GM18868 (cell line): ENCODE measurements around the gene PDE1C.
"Not testable (repeated sequence)": the region's sequence is repeated elsewhere in the genome, so short reads cannot be mapped to it uniquely, and the experiment has no call there.

Source experiments
- ATAC-seq: cut with Tn5 transposase; IDR thresholded peaks from one replicate; pipeline ENCODE4 v1.9.1; 2021; ENCODE audit warnings: mild to moderate bottlenecking, moderate library complexity; ENCODE audit not compliant: unreplicated experiment

Gene PDE1C

DNA sequence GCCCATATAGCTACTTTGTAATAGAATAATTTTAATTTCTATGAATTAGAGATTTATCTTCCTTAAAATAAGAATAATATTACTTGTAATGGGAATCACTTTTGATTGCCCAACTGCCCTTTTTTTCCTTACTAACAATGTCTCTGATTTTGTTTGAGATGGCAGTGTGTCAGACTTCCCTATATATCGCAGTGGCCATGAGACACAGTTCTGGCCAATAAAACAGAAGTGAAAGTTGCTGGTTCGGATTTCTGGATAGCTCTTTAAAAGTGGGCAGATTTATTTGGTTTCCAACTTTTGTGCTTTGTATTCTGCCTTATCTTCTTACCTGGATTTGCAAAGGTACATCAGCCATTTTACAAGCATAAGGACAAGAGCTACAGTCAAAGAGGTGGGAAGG, 213.0 kb downstream of the PDE1C start:
- ATAC-seq = no peak

- no peak for ATAC-seq
Observed at GRCh38 chr7:31856337-31856736, 213.9 kb downstream of the PDE1C start.

GRCh38 chr7:31855530-31855929, 214.7 kb downstream of the PDE1C start:
- no peak for ATAC-seq

GRCh38 chr7:31853380-31853779, 216.8 kb downstream of the PDE1C start:
- no peak for ATAC-seq

DNA sequence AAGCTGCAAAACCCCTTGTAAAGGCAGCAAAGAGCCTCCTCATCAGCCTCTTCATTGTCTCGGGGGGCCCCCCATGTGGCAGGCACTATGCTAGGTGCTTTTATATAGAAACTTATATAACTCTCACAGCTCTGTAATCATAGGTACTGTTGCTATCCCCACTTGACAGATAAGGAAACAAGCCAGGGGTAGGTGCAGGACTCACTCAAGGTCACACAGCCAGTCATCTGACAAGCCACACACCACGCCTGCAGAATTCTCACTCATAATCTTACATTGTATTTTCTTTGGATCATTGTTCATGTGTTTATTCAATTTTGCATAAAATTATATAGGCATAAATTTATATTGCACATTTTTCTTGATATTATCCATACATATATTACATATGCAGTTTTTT, 217.7 kb downstream of the PDE1C start:
- no peak for ATAC-seq

DNA sequence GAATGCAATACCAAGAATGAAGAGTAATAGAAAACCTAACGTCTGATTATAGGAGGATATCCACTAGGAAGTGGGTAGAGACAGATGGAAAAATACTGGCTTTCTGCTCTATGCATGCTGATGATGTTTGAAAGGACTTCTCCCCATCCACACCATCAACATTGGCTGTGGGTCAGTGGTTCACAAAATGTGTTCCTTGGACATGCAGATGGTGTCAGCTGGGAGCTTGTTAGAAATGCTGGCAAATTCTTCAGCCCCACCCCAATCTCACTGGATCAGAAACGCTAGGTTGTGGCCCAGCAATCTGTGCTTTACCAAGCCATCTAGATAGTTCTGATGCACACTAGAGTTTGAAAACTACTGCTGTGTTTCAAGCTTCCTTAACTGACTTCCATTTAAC, 219.1 kb downstream of the PDE1C start:
- ATAC-seq = no peak

DNA sequence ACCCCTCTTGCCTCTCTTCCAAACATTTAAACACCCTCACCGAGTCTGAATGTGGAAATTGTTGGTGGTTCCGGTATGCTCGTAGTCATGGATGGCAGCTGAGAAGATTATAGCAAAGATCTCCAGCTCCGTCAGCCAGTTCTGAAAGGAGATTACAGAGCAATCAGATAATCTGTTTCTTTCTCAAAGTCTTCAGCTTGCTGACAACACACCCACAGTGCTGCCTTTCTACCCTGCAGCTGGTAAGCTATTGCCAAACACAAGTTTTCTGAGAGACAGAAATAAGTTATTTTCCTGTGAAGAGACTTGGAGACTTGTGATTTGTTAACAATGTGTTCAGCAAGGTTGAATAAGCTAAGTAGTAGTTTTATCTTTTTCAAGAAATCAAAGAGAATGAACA, 219.6 kb downstream of the PDE1C start:
- no peak for ATAC-seq

DNA sequence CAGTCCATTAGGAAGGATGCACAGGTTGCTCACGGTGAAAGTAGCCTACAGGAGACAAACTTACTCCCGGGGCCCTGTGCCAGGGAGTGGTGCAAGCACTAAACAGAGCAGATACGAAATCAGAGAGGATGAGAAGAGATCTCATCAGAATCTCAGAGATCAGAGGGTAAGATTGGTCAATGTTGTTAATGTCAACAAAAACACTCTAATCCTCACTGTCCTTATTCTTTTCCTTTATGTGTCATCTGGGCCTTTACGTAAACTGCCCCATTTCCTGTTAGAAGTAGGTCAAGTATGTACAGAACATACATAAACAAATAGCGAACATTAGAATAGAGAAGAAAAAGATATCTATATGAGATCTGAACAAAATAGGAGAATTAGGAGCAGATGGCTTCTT, 220.1 kb downstream of the PDE1C start:
- no peak for ATAC-seq

GRCh38 chr7:31835471-31835870, 234.7 kb downstream of the PDE1C start:
- no peak for ATAC-seq

DNA sequence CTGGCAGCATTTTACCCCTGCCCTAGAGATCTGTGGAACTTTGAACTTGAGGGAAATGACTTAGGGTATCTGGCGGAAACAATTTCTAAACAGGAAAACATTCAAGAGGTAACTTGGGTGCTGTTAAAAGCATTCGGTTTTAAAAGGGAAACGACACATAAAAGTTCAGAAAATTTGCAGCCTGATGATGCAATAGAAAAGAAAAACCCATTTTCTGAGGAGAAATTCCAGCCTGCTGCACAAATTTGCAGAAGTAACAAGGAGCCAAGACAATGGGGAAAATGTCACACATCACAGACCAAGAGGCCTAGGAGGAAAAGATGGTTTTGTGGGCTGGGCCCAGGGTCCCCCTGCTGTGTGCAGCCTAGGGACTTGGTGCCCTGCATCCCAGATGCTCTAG, 236.6 kb downstream of the PDE1C start:
- ATAC-seq = not testable (repeated sequence)

- ATAC-seq = no peak
Observed at GRCh38 chr7:31828520-31828919, 241.7 kb downstream of the PDE1C start.

- no peak for ATAC-seq
Observed at GRCh38 chr7:31825576-31825975, 244.6 kb downstream of the PDE1C start.

DNA sequence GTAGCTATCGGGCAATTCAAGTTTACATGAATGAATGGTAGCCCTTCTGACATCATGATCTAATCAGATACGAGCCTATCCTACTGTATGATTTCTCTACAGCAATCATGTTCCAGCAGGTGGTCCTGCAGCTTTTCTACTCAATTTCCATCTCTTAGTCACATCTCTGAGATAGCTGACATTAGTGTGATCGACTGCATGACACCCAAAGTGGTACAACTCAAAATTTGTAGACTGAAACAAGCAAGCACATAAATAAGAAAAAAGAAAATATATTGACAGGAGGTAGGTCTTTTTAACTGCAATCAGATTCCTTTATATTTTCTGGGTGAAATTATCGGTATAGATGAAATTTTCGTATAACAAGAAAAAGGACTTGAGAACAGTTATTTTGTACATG, 251.2 kb downstream of the PDE1C start:
- no peak for ATAC-seq

- ATAC-seq = no peak
Observed at GRCh38 chr7:31816810-31817209, 253.4 kb downstream of the PDE1C start.

DNA sequence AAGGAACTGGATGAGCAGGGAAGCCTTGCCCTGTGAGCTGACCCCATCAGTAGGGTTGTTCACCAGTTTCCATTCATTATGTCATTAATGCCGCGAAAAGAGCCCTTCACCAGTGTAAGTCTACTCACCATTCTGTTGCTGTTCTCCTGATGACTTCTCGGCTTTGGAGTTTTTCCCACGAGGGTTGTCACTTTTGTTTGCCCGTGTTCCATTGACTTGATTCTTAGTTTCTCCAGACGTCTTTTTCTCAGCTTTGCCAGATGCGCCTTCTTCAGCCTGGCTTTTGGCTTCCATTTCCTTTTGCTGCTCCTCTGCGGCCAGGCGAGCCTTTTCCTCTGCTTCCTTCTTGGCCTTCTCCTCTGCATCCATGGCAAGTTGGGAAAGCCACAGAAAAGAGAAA, 254.4 kb downstream of the PDE1C start:
- no peak for ATAC-seq

DNA sequence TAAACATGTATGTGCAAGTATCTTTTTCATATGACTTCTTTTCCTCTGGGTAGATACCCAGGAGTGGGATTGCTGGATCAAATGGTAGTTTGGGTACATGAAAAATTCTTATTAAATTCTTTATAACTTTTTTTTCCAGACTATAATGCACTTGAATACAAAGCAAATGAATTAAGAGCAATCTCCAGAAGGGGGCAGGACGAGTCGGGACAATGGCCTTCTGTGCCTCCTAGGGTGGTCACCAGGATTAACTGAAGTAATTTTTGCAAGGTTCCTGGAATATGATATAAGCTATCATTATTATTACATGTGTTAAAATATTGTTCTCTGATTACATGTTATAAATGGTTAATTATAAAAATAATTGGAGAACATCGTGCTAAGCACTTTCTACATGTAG, 256.0 kb downstream of the PDE1C start:
- no peak for ATAC-seq

- peak; percentile 86 for ATAC-seq
Observed at GRCh38 chr7:31811650-31812461, 258.4 kb downstream of the PDE1C start.

- peak; percentile 97 for ATAC-seq
Observed at GRCh38 chr7:31805209-31805818, 264.9 kb downstream of the PDE1C start.

GRCh38 chr7:31796375-31796774, 273.8 kb downstream of the PDE1C start:
- no peak for ATAC-seq

GRCh38 chr7:31794851-31795344, 275.3 kb downstream of the PDE1C start:
- ATAC-seq = no peak

DNA sequence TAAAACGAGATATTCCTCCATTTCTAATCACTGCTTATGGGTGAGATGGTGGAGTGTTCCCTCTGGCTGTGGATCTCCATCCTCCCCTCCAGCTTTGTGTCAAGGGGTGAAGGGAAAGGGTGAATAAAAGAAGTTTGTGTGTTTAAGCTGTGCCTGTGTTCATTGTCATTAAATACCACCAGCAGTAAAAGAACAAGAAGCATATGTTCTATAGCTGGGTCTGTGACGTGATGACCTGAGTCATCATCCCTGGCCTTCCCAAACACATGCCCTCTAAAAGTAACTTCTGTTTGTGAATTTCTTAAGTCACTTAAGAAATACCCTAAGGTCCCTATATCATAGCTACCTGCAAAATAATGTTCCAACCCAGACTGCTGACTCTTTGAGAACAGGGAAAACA, 278.3 kb downstream of the PDE1C start:
- no peak for ATAC-seq

GRCh38 chr7:31788883-31789680, 281.1 kb downstream of the PDE1C start:
- ATAC-seq = no peak
